Smooth muscle cell (in vitro differentiated cells): Measurements from ENCODE around the gene NARF. TPM values are rescaled to one million over a fixed set of nuclear protein-coding genes. Genes with fewer than 3 reads are reported as not detected.
"Not testable (repeated sequence)": the region's sequence is repeated elsewhere in the genome, so short reads cannot be mapped to it uniquely, and the experiment has no call there.

Experiments
- DNase-seq: peaks from one replicate; lab custom pipeline; 2025; ENCODE audit not compliant: unreplicated experiment; lab: John Stamatoyannopoulos, UW
- H2AFZ ChIP-seq: fragments of 200-600 bp; sonication (generic); 2 replicates; pipeline ENCODE4 v1.6.0; 2016; ENCODE audit warnings: antibody characterized with exemption, low read depth, mild to moderate bottlenecking
- H3F3A ChIP-seq: fragments of 200-600 bp; sonication (generic); 2 replicates; pipeline ENCODE4 v1.6.0; 2017; ENCODE audit warnings: antibody characterized with exemption, low read depth
- H3K27ac ChIP-seq: fragments of 200-600 bp; sonication (generic); 2 replicates; pipeline ENCODE4 v1.5.1; 2016; ENCODE audit warnings: low read depth, mild to moderate bottlenecking
- H3K27me3 ChIP-seq: fragments of 200-600 bp; sonication (generic); 2 replicates; pipeline ENCODE4 v1.6.1; 2016; ENCODE audit warnings: low read depth, mild to moderate bottlenecking
- H3K36me3 ChIP-seq: fragments of 200-600 bp; sonication (generic); 2 replicates; pipeline ENCODE4 v1.5.1; 2016; ENCODE audit warnings: low read depth
- H3K4me1 ChIP-seq: fragments of 200-600 bp; sonication (generic); 2 replicates; pipeline ENCODE4 v1.5.1; 2016; ENCODE audit warnings: low read depth
- H3K4me2 ChIP-seq: fragments of 200-600 bp; sonication (generic); 2 replicates; pipeline ENCODE4 v1.6.0; 2016; ENCODE audit warnings: mild to moderate bottlenecking
- H3K4me3 ChIP-seq: fragments of 200-600 bp; sonication (generic); 2 replicates; pipeline ENCODE4 v1.5.1; 2016; ENCODE audit warnings: mild to moderate bottlenecking
- H3K79me2 ChIP-seq: fragments of 200-600 bp; sonication (generic); 2 replicates; pipeline ENCODE4 v1.6.0; 2016; ENCODE audit warnings: low read depth, mild to moderate bottlenecking
- H3K9ac ChIP-seq: fragments of 200-600 bp; sonication (generic); 2 replicates; pipeline ENCODE4 v1.6.0; 2016; ENCODE audit warnings: low read depth
- H3K9me3 ChIP-seq: fragments of 200-600 bp; sonication (generic); replicated peaks from 2 replicates; pipeline ENCODE4 v1.5.1; 2016; ENCODE audit warnings: low read depth
- H4K20me1 ChIP-seq: fragments of 200-600 bp; sonication (generic); 2 replicates; pipeline ENCODE4 v1.6.0; 2016; ENCODE audit warnings: low read depth
- WGBS: methylation state at CpG from one replicate; pipeline ENCODE4 v1.1.7; 2016; ENCODE audit warnings: low lambda C conversion rate; 5-methylcytosine and 5-hydroxymethylcytosine counted together
- polyA plus RNA-seq: library from polyadenylated mRNA; unstranded; fragments of >200 nt; fragmentation: Nextera tagmentation; extraction: Ambion mirVana; gene quantifications from 2 replicates; pipeline ENCODE4 v1.2.1, GENCODE V29; 2016
- total RNA-seq: library from RNA; depleted of rRNA; stranded (reverse); fragments of >200 nt; gene quantifications from 2 replicates; pipeline ENCODE4 v1.2.3, GENCODE V29; 2014
- TF ChIP-seq, protein P1 (sequence below): fragments of 200-600 bp; sonication (generic); IDR thresholded peaks from 2 replicates; pipeline ENCODE4 v1.5.1; 2017; ENCODE audit warnings: borderline replicate concordance, mild to moderate bottlenecking, antibody characterized with exemption; ENCODE audit not compliant: insufficient read depth, poor library complexity, severe bottlenecking

NARF gene
- total and polyA plus RNA-seq, 2 experiments from 2014 or later, result 52.0 to 178 TPM

- TF ChIP-seq, protein P1, sequence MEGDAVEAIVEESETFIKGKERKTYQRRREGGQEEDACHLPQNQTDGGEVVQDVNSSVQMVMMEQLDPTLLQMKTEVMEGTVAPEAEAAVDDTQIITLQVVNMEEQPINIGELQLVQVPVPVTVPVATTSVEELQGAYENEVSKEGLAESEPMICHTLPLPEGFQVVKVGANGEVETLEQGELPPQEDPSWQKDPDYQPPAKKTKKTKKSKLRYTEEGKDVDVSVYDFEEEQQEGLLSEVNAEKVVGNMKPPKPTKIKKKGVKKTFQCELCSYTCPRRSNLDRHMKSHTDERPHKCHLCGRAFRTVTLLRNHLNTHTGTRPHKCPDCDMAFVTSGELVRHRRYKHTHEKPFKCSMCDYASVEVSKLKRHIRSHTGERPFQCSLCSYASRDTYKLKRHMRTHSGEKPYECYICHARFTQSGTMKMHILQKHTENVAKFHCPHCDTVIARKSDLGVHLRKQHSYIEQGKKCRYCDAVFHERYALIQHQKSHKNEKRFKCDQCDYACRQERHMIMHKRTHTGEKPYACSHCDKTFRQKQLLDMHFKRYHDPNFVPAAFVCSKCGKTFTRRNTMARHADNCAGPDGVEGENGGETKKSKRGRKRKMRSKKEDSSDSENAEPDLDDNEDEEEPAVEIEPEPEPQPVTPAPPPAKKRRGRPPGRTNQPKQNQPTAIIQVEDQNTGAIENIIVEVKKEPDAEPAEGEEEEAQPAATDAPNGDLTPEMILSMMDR, result no peak
- Histone ChIP-seq H4K20me1 (peaks cover 14% of the 10 kb centered on the region), H3K4me2 (peak overlapping the region; percentile 90), H2AFZ (no peak overlapping the region), H3K27me3 (no peaks in the 10 kb centered on the region), H3K79me2 (peaks cover 19% of the 10 kb centered on the region), H3K4me1 (peaks cover 5% of the 10 kb centered on the region), H3K36me3 (no peaks in the 10 kb centered on the region), H3K9me3 (no peaks in the 10 kb centered on the region), H3K4me3 (peak overlapping the region; percentile 76), H3K27ac (peak overlapping the region; percentile 99), H3F3A (peaks cover 7% of the 10 kb centered on the region), H3K9ac (peak overlapping the region; percentile 97)
- WGBS, result 81% methylated on average over 10 of the region's 10 CpGs
- no peak for DNase-seq
These were observed 1.2 kb upstream of the NARF start for GRCh38 chr17:82457073-82457928.

- Histone ChIP-seq H3K4me2 (peak overlapping the region; percentile 90), H2AFZ (no peak overlapping the region), H3K4me1 (peaks cover 5% of the 10 kb centered on the region), H3K9ac (peak overlapping the region; percentile 97), H3K27me3 (no peaks in the 10 kb centered on the region), H3K27ac (peak overlapping the region; percentile 99), H3K79me2 (peaks cover 19% of the 10 kb centered on the region), H3K4me3 (peak overlapping the region; percentile 76), H3K9me3 (no peaks in the 10 kb centered on the region), H3F3A (peaks cover 7% of the 10 kb centered on the region), H4K20me1 (peaks cover 14% of the 10 kb centered on the region), H3K36me3 (no peaks in the 10 kb centered on the region)
- 7% methylated on average over 8 of the region's 8 CpGs for WGBS
- TF ChIP-seq, protein P1, result no peak
- no peak for DNase-seq
These were observed 687 bp upstream of the NARF start for GRCh38 chr17:82457929-82458178.

DNA sequence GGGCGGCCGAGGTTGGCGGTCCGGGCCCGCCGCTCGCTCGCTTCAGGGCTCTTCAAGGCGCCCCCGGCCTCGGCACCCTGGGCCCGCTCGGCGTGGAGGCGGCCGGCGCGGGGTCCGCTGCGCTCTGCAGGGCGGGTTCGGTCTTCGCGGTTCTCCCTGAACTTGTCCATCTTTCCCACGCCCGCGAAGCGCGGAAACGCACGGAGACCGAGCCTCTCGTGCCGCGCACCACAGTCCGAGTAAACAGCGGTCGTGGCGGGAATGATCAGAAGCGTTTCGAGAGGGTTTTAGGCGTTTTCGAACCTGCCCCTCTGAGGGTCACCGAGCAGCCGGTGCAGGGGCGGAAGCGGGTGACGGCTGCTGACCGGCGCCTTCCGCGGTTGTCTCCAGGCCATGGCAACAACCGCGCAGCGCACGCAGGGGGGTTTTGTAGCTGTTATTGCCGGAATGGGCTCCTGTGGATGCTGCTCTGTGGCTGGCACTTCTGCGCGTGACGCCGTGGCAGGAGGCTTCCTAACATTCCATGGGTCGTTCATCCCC lies 414 bp downstream of the NARF start:
- Histone ChIP-seq H3K79me2 (peaks cover 19% of the 10 kb centered on the region), H3K27ac (peak overlapping the region; percentile 99), H3K4me3 (peak overlapping the region; percentile 76), H3K27me3 (no peaks in the 10 kb centered on the region), H2AFZ (peak overlapping the region; percentile 24), H3F3A (peaks cover 7% of the 10 kb centered on the region), H3K4me1 (peaks cover 5% of the 10 kb centered on the region), H3K9ac (peak overlapping the region; percentile 81), H3K9me3 (no peaks in the 10 kb centered on the region), H4K20me1 (peaks cover 20% of the 10 kb centered on the region), H3K36me3 (peaks cover under 1% of the 10 kb centered on the region), H3K4me2 (peak overlapping the region; percentile 90)
- TF ChIP-seq, protein P1, result no peak
- no peak for DNase-seq
- WGBS, result 2% methylated on average over 54 of the region's 62 CpGs

DNA sequence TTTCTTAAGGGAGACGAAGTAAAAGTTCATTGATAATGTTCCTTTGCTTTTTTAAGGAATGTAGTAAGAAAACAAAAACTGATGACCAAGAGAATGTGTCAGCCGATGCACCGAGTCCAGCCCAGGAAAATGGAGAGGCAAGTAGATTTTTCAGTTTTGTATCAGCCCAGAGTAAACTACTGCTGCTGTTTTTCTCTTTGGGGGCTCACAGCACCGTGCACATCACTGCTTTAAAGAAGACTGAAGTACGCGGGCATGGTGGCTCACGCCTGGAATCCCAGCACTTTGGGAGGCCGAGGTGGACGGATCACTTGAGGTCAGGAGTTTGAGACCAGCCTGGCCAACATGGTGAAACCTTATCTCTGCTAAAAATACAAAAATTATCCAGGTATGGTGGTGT lies 1.4 kb downstream of the NARF start:
- H3K9me3 ChIP-seq, H3K27me3 ChIP-seq, H2AFZ ChIP-seq, H3K36me3 ChIP-seq, H3K27ac ChIP-seq, DNase-seq, H3K4me1 ChIP-seq, H3F3A ChIP-seq, H3K9ac ChIP-seq: not testable (repeated sequence)
- Histone ChIP-seq H3K4me2 (peak overlapping the region; percentile 90), H4K20me1 (peaks cover 20% of the 10 kb centered on the region), H3K79me2 (peaks cover 19% of the 10 kb centered on the region), H3K4me3 (peak overlapping the region; percentile 76)
- WGBS, result 94% methylated on average over 9 of the region's 9 CpGs
